Astrocyte of the cerebellum (primary cell): ENCODE results near the gene SYCP3.
"Not testable (repeated sequence)": the region's sequence is repeated elsewhere in the genome, so short reads cannot be mapped to it uniquely, and the experiment has no call there.

ENCODE experiments used
- DNase-seq: peaks from one replicate; pipeline ENCODE4 v3.0.0-alpha.2; 2011; ENCODE audit warnings: low read depth
- H3K4me3 ChIP-seq: 2 replicates; pipeline ENCODE4 v1.5.1; 2011; ENCODE audit warnings: mild to moderate bottlenecking, low read depth, low read length, moderate library complexity
- in situ Hi-C: cut with HindIII; loops from 2 replicates; pipeline ENCODE4 v1.10.0; 2017; ENCODE audit warnings: low sequenced_read_pairs
- TF ChIP-seq, protein P1 (sequence below): IDR thresholded peaks from 2 replicates; pipeline ENCODE4 v1.5.1; 2012; ENCODE audit warnings: low read length, low read depth, moderate library complexity, mild to moderate bottlenecking; ENCODE audit errors: missing control alignments

The SYCP3 gene

DNA sequence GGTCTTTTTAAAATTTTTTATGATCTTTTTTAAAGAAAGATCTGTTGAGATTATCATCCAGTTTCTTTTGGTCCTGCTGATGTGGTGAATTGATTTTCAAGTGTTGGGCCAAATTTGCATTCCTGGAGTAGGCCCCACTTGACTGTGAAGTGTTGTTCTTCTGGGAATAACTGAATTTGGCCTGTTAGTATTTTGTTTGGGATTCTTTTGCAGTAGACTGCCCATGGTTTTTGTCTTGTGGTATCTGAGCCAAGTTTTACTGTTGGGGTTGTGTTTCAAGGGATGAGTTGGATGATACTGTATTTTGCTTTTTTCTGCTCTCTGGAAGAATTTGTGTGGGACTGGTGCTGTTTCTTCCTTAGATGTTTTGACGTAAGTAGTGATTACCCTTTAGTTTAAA lies 4.0 kb upstream of the SYCP3 start:
- in situ Hi-C loops = no loop called here
- H3K4me3 ChIP-seq = no peak overlapping the region
- DNase-seq = no peak
- TF ChIP-seq, protein P1, sequence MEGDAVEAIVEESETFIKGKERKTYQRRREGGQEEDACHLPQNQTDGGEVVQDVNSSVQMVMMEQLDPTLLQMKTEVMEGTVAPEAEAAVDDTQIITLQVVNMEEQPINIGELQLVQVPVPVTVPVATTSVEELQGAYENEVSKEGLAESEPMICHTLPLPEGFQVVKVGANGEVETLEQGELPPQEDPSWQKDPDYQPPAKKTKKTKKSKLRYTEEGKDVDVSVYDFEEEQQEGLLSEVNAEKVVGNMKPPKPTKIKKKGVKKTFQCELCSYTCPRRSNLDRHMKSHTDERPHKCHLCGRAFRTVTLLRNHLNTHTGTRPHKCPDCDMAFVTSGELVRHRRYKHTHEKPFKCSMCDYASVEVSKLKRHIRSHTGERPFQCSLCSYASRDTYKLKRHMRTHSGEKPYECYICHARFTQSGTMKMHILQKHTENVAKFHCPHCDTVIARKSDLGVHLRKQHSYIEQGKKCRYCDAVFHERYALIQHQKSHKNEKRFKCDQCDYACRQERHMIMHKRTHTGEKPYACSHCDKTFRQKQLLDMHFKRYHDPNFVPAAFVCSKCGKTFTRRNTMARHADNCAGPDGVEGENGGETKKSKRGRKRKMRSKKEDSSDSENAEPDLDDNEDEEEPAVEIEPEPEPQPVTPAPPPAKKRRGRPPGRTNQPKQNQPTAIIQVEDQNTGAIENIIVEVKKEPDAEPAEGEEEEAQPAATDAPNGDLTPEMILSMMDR = no peak

DNA sequence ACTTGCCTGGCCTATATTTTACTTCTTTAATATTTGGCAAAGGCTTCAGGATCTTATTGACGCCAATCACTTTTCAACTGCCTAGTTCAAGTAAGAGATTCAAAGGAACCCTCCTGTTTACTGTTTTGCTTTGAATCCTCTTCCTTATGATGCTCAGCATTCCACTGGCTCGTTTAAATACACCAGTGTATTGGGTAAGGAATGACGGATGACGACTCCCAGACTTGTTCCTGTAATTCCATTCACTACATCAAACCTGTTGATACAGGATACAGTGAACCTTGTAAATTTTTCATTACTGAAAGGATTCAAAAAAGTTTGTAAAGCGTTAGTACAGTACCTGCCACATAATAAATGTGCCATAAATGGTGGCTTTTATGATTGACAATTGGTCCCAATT lies 1.7 kb upstream of the SYCP3 start:
- no peak for DNase-seq
- in situ Hi-C loops = no loop called here
- no peak overlapping the region for H3K4me3 ChIP-seq
- TF ChIP-seq, protein P1 = no peak

DNA sequence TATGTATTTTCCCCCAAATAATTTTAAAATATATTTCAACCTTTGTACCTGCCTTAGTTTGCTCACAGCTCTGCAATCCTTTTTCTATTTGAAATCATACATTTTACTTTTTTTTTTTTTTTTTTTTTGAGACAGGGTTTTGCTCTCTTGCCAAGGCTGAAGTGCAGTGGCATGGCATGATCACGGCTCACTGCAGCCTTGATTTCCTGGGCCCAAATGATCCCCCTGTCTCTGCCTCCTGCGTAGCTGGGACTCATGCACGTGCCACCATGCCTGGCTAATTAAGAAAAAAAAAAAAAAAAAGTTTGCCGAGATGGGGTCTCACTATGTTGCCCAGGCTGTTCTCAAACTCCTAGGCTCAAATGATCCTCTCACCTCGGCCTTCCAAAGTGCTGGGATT lies 1.3 kb upstream of the SYCP3 start:
- DNase-seq = no peak
- in situ Hi-C loops = no loop called here
- H3K4me3 ChIP-seq = no peak overlapping the region
- TF ChIP-seq, protein P1 = no peak

DNA sequence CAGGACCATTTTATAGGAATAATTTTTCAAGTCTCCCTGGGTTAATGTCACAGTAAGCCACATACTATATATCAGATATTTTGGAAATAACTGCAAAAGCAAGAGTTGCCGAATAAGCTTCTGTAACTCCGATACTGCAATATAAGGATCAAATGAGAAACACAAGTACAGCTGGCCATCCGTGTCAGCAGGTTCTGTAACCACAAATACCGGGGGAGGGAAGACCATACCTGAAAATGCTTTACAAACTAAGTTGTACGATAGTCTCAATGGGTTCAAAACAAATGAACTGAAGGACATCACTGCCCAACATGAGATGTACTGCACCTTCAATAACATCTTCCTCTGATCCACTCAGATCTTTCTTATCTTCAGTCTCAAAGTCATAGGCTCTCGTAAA lies 1.8 kb downstream of the SYCP3 start:
- in situ Hi-C loops = no loop called here
- DNase-seq = no peak
- TF ChIP-seq, protein P1 = no peak
- no peak overlapping the region for H3K4me3 ChIP-seq

DNA sequence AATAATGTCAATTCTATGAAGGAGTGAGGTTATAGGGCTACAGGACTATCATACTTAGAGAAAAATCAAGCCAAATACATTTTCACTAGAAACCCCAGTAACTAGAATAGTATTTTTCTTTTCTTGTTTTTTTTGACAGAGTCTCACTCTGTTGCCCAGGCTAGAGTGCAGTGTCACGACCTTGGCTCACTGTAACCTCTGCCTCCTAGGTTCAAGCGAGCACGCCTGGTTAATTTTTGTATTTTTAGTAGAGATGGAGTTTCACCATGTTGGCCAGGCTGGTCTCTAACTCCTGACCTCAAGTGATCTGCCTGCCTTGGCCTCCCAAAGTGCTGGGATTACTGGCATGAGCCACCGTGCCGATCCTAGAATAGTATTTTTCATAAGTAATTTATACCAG lies 4.8 kb downstream of the SYCP3 start:
- DNase-seq, H3K4me3 ChIP-seq, in situ Hi-C loops: not testable (repeated sequence)

DNA sequence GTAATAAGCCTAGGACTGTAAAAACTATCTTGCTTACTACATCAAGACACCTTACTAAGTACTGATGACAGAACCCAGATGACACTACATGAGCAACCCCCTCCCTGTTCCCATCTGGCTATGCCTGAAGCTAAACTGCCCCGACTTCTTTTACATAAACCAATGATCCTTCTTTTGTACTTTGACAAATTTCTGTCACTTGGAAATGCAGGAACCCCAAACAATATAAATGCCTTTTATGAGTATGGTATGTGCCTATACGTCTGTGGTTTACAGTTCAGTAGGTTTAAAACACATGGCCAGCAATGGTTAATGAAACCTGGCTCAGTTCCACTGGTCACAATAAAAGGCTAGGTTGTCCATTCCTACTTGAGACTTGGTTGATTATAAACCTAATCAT lies 6.1 kb downstream of the SYCP3 start:
- no peak for DNase-seq
- TF ChIP-seq, protein P1 = no peak
- in situ Hi-C loops = no loop called here
- H3K4me3 ChIP-seq = no peak overlapping the region

DNA sequence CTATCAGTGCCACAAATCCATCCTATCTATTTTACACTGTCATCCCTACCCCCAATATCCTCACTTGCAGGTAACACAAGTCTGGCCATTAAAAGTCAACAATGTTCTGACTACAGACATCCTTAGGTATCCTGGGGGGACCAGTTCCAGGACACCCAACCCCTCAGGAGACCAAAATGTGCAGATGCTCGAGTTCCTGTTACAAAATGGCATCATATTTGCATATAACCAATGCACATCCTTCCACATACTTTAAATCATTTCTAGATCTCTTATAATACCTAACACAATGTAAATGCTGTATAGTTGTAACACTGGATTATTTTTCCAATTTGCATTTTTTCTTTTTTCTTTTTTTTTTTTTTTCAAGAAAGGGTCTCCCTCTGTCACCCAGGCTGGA lies 6.9 kb downstream of the SYCP3 start:
- DNase-seq = no peak
- TF ChIP-seq, protein P1 = no peak
- H3K4me3 ChIP-seq = no peak overlapping the region
- in situ Hi-C loops = no loop called here
